SK-N-SH (cell line): Measurements from ENCODE around the gene HCN4. TPM values are rescaled to one million over a fixed set of nuclear protein-coding genes. Genes with fewer than 3 reads are reported as not detected.

Source experiments
- CTCF ChIA-PET: fragments of 300-600, 350-600 bp; formaldehyde crosslinking; extraction: SDS; loops from one replicate; lab custom pipeline; 2021; lab: Yijun Ruan, JAX
- POLR2A ChIA-PET: fragments of 350-600 bp; sonication (Branson Sonifier 250); formaldehyde crosslinking; extraction: SDS; loops from one replicate; lab custom pipeline; 2020; ENCODE audit warnings: antibody characterized with exemption, inconsistent platforms; lab: Yijun Ruan, JAX
- DNase-seq: peaks from one replicate; pipeline ENCODE4 v3.0.0; 2012
- H2AFZ ChIP-seq: fragments of 200-600 bp; sonication (generic); 2 replicates; pipeline ENCODE4 v1.8.1; 2016; ENCODE audit warnings: antibody characterized with exemption, mild to moderate bottlenecking, low read depth
- H3F3A ChIP-seq: fragments of 200-600 bp; sonication (generic); replicated peaks from 2 replicates; pipeline ENCODE3; 2016; ENCODE audit warnings: antibody characterized with exemption, mild to moderate bottlenecking; ENCODE audit not compliant: insufficient read depth
- H3K27ac ChIP-seq, 2 experiments: fragments of 200-500 bp in 1 of 2; fragments of 200-600 bp in 1 of 2; sonication (Bioruptor generic) in 1 of 2; sonication (generic), shearing (Covaris generic) in 1 of 2; 2 replicates each; pipeline versions ENCODE4 v1.5.1 to v1.6.1; 2014 to 2016; ENCODE audit warnings: low read depth in 2 of 2, inconsistent platforms in 1 of 2, low read length in 1 of 2, mild to moderate bottlenecking in 1 of 2, mixed read lengths in 1 of 2
- H3K27me3 ChIP-seq: fragments of 200-600 bp; sonication (generic), shearing (Covaris generic); 2 replicates; pipeline ENCODE4 v1.6.1; 2016; ENCODE audit warnings: mixed run types; ENCODE audit not compliant: insufficient read depth
- H3K36me3 ChIP-seq, 2 experiments: fragments of 200-500 bp in 1 of 2; fragments of 200-600 bp in 1 of 2; sonication (Bioruptor generic) in 1 of 2; sonication (generic) in 1 of 2; replicated peaks in 1 of 2; 2 replicates each; pipeline versions ENCODE3 to v1.5.1; 2014 to 2016; ENCODE audit warnings: low read length in 1 of 2, mild to moderate bottlenecking in 1 of 2; ENCODE audit not compliant: insufficient read depth in 2 of 2, control insufficient read depth in 1 of 2
- H3K4me1 ChIP-seq, 2 experiments: fragments of 200-500 bp in 1 of 2; fragments of 200-600 bp in 1 of 2; sonication (Bioruptor generic) in 1 of 2; sonication (generic), shearing (Covaris generic) in 1 of 2; 2 replicates each; pipeline versions ENCODE4 v1.5.1 to v1.6.1; 2014 to 2016; ENCODE audit warnings: low read depth in 1 of 2, low read length in 1 of 2, mixed run types in 1 of 2; ENCODE audit not compliant: insufficient read depth in 2 of 2, control insufficient read depth in 1 of 2
- H3K4me2 ChIP-seq: fragments of 200-600 bp; sonication (generic), shearing (Covaris generic); 2 replicates; pipeline ENCODE4 v1.6.1; 2017; ENCODE audit warnings: mixed run types
- H3K4me3 ChIP-seq, 2 experiments: fragments of 200-500 bp in 1 of 2; fragments of 200-600 bp in 1 of 2; sonication (Bioruptor generic) in 1 of 2; sonication (generic), shearing (Covaris generic) in 1 of 2; 2 replicates each; pipeline versions ENCODE4 v1.5.1 to v1.8.1; 2014 to 2016; ENCODE audit warnings: low read depth in 2 of 2, inconsistent platforms in 1 of 2, low read length in 1 of 2, mild to moderate bottlenecking in 1 of 2, mixed read lengths in 1 of 2, moderate library complexity in 1 of 2
- H3K79me2 ChIP-seq: fragments of 200-600 bp; sonication (generic); 2 replicates; pipeline ENCODE4 v1.8.1; 2017; ENCODE audit warnings: mild to moderate bottlenecking; ENCODE audit not compliant: insufficient read depth
- H3K9ac ChIP-seq: fragments of 200-600 bp; sonication (generic); 2 replicates; pipeline ENCODE4 v1.6.1; 2017; ENCODE audit warnings: mixed run types
- H3K9me2 ChIP-seq: fragments of 200-600 bp; sonication (generic); 2 replicates; pipeline ENCODE4 v1.6.1; 2017; ENCODE audit warnings: mixed run types
- H3K9me3 ChIP-seq: fragments of 200-600 bp; sonication (generic); 2 replicates; pipeline ENCODE4 v1.6.1; 2017; ENCODE audit warnings: mixed run types, mild to moderate bottlenecking, moderate library complexity
- H4K20me1 ChIP-seq: fragments of 200-600 bp; sonication (generic); 2 replicates; pipeline ENCODE4 v1.6.1; 2017; ENCODE audit warnings: mild to moderate bottlenecking, mixed run types; ENCODE audit not compliant: insufficient read depth
- CHD2 ChIP-seq: fragments of 150-350 bp; IDR thresholded peaks from 2 replicates; pipeline ENCODE4 v1.6.1; 2018; ENCODE audit warnings: low read length; ENCODE audit not compliant: partially characterized antibody
- CTCF ChIP-seq: fragments of 200-600 bp; sonication (generic); IDR thresholded peaks from 2 replicates; pipeline ENCODE4 v1.6.1; 2017; ENCODE audit warnings: antibody characterized with exemption, mild to moderate bottlenecking, moderate library complexity
- EP300 ChIP-seq, 2 experiments: IDR thresholded peaks; 2 replicates each; pipeline versions ENCODE4 v1.4.0 to v1.6.1; 2012; ENCODE audit warnings: borderline replicate concordance in 1 of 2, low read depth in 1 of 2, low read length in 1 of 2
- EZH2phosphoT487 ChIP-seq: fragments of 200-600 bp; sonication (generic); IDR thresholded peaks from 2 replicates; pipeline ENCODE4 v1.6.1; 2017; ENCODE audit warnings: low read depth, mixed run types, mild to moderate bottlenecking, antibody characterized with exemption, moderate library complexity, borderline replicate concordance
- FOXM1 ChIP-seq: IDR thresholded peaks from 2 replicates; pipeline ENCODE4 v1.4.0; 2012; ENCODE audit warnings: low read depth, mild to moderate bottlenecking
- GABPA ChIP-seq: IDR thresholded peaks from 2 replicates; pipeline ENCODE4 v1.4.0; 2012; ENCODE audit warnings: low read depth, mild to moderate bottlenecking
- IRF3 ChIP-seq: fragments of 150-350 bp; IDR thresholded peaks from 2 replicates; pipeline ENCODE4 v1.6.1; 2016; ENCODE audit warnings: mild to moderate bottlenecking, low read depth, low read length
- MAX ChIP-seq: IDR thresholded peaks from 2 replicates; pipeline ENCODE4 v1.4.0; 2012; ENCODE audit warnings: low read depth
- MXI1 ChIP-seq: IDR thresholded peaks from 2 replicates; pipeline ENCODE4 v1.6.1; 2012; ENCODE audit warnings: mild to moderate bottlenecking, low read depth, low read length, improper control_type of control experiment
- RAD21 ChIP-seq: IDR thresholded peaks from 2 replicates; pipeline ENCODE4 v1.6.1; 2012; ENCODE audit warnings: mild to moderate bottlenecking, low read length
- SMC3 ChIP-seq: IDR thresholded peaks from 2 replicates; pipeline ENCODE4 v1.6.1; 2012; ENCODE audit warnings: low read depth, low read length, improper control_type of control experiment
- TCF12 ChIP-seq: IDR thresholded peaks from 2 replicates; pipeline ENCODE4 v1.4.0; 2012
- USF1 ChIP-seq: IDR thresholded peaks from 2 replicates; pipeline ENCODE4 v1.4.0; 2012; ENCODE audit warnings: low read depth, borderline replicate concordance
- WGBS: methylation state at CpG from one replicate; pipeline ENCODE4 v1.1.6; 2017; ENCODE audit warnings: low lambda C conversion rate; 5-methylcytosine and 5-hydroxymethylcytosine counted together
- polyA plus RNA-seq, 3 experiments: library from polyadenylated mRNA; depleted of rRNA; stranded (reverse); fragments of >200 nt; gene quantifications; 2 replicates each; pipeline ENCODE4 v1.2.3, GENCODE V29; 2012

The HCN4 gene
- polyA plus RNA-seq (2012; rRNA removed): not detected in 2 replicates
- not detected in 2 replicates for polyA plus RNA-seq (2012; cell fraction: cytosol; rRNA removed)
- polyA plus RNA-seq (2012; cell fraction: nucleus; rRNA removed): not detected in 2 replicates

- H4K20me1 ChIP-seq: no peaks in the 10 kb centered on the region
- DNase-seq: peak; percentile 81
- CTCF ChIA-PET: interaction anchor here (1.3 kb wide), 1 partner anchor 268 kb away, joined by 3 read pairs; no protein-coding TSS in a partner anchor
- no peak within 1 kb of the TSS for H3K27ac ChIP-seq
- H3K4me2 ChIP-seq: no peak within 1 kb of the TSS
- no peaks in the 10 kb centered on the region for H3K36me3 ChIP-seq
- peak within 1 kb of the TSS in 1 of 2 experiments; percentile 42; a peak in 3 of 4 replicates for H3K4me3 ChIP-seq
- no peaks in the 10 kb centered on the region for H3K9me3 ChIP-seq
- WGBS: 0% methylated on average over 7 of the region's 109 CpGs
- H3K27me3 ChIP-seq: peaks cover 39% of the 10 kb centered on the region
- no peaks in the 10 kb centered on the region for H3K9me2 ChIP-seq
- TF ChIP-seq CTCF (no peak), EZH2phosphoT487 (no peak), EP300 (IDR thresholded peaks at IDR 0.05; ENCODE audit: borderline replicate concordance in 1 of 2, low read depth in 1 of 2, low read length in 1 of 2) (no peak), MXI1 (no peak), TCF12 (no peak)
- peaks cover 0 to 3% of the 10 kb centered on the region in 2 experiments; a peak in 1 of 4 replicates for H3K4me1 ChIP-seq
- H3F3A ChIP-seq: no peaks in the 10 kb centered on the region
- no peak within 1 kb of the TSS for H3K9ac ChIP-seq
- POLR2A ChIA-PET: no interaction called here
- H2AFZ ChIP-seq: no peak within 1 kb of the TSS
- no peaks in the 10 kb centered on the region for H3K79me2 ChIP-seq
These were observed at the start of gene HCN4 for GRCh38 chr15:73368301-73369136. HCN4 (minus strand) TSS chr15:73368958; CDS start chr15:73368270, 688 bp downstream.

GRCh38 chr15:73414876-73415275, 46.1 kb upstream of the HCN4 start:
- H3K27me3 ChIP-seq: no peaks in the 10 kb centered on the region; the same call in 1 of the 2 replicates
- CTCF ChIA-PET: interaction anchor here (0.9 to 1.0 kb wide), 2 partner anchors 8 to 27 kb away, joined by 3 read pairs; no protein-coding TSS in a partner anchor
- TF ChIP-seq FOXM1: no peak
- no peak overlapping the region for H2AFZ ChIP-seq
- H3K9me2 ChIP-seq: no peaks in the 10 kb centered on the region
- no peak overlapping the region for H3K4me3 ChIP-seq
- H3K36me3 ChIP-seq: no peaks in the 10 kb centered on the region
- no peaks in the 10 kb centered on the region for H4K20me1 ChIP-seq
- no peak overlapping the region for H3K4me2 ChIP-seq
- H3K4me1 ChIP-seq: peaks cover 0 to 3% of the 10 kb centered on the region in 2 experiments; a peak in 1 of 4 replicates
- 35% methylated on average over 3 of the region's 3 CpGs for WGBS
- no peaks in the 10 kb centered on the region for H3F3A ChIP-seq
- H3K79me2 ChIP-seq: no peaks in the 10 kb centered on the region
- no peaks in the 10 kb centered on the region for H3K9me3 ChIP-seq
- DNase-seq: no peak
- POLR2A ChIA-PET: no interaction called here
- H3K27ac ChIP-seq: no peak overlapping the region
- no peak overlapping the region for H3K9ac ChIP-seq

- Histone ChIP-seq H3K79me2 (no peaks in the 10 kb centered on the region), H3K9ac (no peak overlapping the region), H3K27ac (no peak overlapping the region), H4K20me1 (no peaks in the 10 kb centered on the region), H3K4me2 (no peak overlapping the region), H3K27me3 (no peaks in the 10 kb centered on the region), H3K4me1 (no peaks in the 10 kb centered on the region), H3K9me2 (no peaks in the 10 kb centered on the region), H3F3A (no peaks in the 10 kb centered on the region), H3K4me3 (no peak overlapping the region), H3K36me3 (no peaks in the 10 kb centered on the region), H2AFZ (no peak overlapping the region), H3K9me3 (no peaks in the 10 kb centered on the region)
- no peak for DNase-seq
- POLR2A ChIA-PET: no interaction called here
- CTCF ChIA-PET: no interaction called here
- no peak for TF ChIP-seq IRF3
- TF ChIP-seq USF1: no peak
- no peak for TF ChIP-seq SMC3
- no peak for TF ChIP-seq CTCF
- TF ChIP-seq EP300 (IDR thresholded peaks at IDR 0.05; ENCODE audit: borderline replicate concordance in 1 of 2, low read depth in 1 of 2, low read length in 1 of 2): no peak
- no peak for TF ChIP-seq MXI1
- TF ChIP-seq GABPA: no peak
- no peak for TF ChIP-seq CHD2
- TF ChIP-seq TCF12: no peak
- TF ChIP-seq MAX: no peak
- TF ChIP-seq RAD21: no peak
These were observed 34.4 kb upstream of the HCN4 start for GRCh38 chr15:73403171-73403570.
